Measurements from ENCODE around the gene SLC8B1. TPM values are rescaled to one million over a fixed set of nuclear protein-coding genes. Genes with fewer than 3 reads are reported as not detected.

Gene SLC8B1
- total RNA-seq, 1 donor from 2014 or later, result 7.1 TPM

DNA sequence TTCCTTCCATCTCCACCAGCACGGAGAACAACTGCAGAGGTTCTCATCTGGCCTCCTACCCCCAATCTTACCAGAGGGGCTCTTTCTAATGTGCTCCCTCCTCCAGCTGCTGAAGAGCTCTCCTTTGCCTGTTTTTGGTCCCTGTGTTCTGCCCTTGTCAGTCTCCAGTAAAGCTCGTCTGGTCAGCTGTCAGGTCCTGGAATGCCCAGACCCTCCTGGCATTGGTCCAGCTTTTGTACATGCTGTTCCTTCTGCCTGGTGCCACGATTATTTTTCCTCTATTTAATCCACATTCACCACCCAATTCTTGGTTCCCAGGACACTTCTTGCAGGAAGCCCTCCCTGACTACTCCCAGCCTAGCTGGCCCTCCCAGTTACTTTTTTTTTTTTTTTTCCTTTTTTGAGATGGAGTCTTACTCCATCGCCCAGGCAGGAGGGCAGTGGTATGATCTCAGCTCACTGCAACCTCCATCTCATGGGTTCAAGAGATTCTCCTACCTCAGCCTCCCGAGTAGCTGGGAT lies 6.5 kb downstream of the SLC8B1 start:
- H3K27ac Mint-ChIP-seq (ENCODE audit: unreplicated experiment), result no peak overlapping the region
- H3K36me3 Mint-ChIP-seq (ENCODE audit: low read depth), result no peaks in the 10 kb centered on the region
- TF ChIP-seq, protein P1, sequence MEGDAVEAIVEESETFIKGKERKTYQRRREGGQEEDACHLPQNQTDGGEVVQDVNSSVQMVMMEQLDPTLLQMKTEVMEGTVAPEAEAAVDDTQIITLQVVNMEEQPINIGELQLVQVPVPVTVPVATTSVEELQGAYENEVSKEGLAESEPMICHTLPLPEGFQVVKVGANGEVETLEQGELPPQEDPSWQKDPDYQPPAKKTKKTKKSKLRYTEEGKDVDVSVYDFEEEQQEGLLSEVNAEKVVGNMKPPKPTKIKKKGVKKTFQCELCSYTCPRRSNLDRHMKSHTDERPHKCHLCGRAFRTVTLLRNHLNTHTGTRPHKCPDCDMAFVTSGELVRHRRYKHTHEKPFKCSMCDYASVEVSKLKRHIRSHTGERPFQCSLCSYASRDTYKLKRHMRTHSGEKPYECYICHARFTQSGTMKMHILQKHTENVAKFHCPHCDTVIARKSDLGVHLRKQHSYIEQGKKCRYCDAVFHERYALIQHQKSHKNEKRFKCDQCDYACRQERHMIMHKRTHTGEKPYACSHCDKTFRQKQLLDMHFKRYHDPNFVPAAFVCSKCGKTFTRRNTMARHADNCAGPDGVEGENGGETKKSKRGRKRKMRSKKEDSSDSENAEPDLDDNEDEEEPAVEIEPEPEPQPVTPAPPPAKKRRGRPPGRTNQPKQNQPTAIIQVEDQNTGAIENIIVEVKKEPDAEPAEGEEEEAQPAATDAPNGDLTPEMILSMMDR (conservative IDR thresholded peaks at IDR 0.05), result no peak
- no peak overlapping the region for H3K4me3 Mint-ChIP-seq
- H3K27me3 Mint-ChIP-seq (ENCODE audit: low read depth), result peaks cover 4% of the 10 kb centered on the region
- no peaks in the 10 kb centered on the region for H3K4me1 Mint-ChIP-seq
- DNase-seq (ENCODE audit: low read depth, low spot score), result no peak
- H3K9me3 Mint-ChIP-seq, result no peaks in the 10 kb centered on the region

DNA sequence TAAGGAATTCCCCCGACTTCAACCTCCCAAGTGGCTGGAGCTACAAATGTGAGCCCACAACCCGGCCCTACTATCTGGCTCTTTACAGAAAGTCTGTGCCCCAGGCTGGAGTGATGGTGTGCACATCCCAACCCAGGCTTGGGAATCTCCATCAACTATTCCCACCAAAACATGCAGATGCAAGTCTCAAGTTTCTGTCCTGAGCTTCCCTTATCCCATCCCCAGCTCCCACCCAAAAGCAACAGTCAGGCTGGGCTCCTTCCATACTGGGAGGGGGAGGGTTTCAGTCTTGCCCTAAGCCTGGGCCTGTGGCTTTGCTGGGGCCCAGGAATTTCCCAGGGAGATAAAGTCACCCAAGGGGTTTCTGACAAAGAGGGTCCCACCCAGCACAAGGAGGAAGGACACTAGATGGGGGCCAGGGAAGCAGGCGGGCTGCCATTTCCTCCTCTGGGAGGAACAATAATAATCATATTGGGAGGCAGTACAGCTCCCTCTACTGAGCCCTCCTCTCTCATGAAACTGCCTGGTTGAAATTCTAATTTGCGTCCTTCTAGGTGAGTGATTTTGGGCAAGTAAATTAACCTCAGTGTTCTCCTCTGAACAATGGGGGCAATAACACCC lies 8.0 kb downstream of the SLC8B1 start:
- H3K4me3 Mint-ChIP-seq, result no peak overlapping the region
- H3K36me3 Mint-ChIP-seq (ENCODE audit: low read depth), result no peaks in the 10 kb centered on the region
- H3K9me3 Mint-ChIP-seq, result no peaks in the 10 kb centered on the region
- peak overlapping the region; percentile 12 for H3K27ac Mint-ChIP-seq (ENCODE audit: unreplicated experiment)
- H3K4me1 Mint-ChIP-seq, result no peaks in the 10 kb centered on the region
- TF ChIP-seq, protein P1 (conservative IDR thresholded peaks at IDR 0.05), result no peak
- peaks cover under 1% of the 10 kb centered on the region for H3K27me3 Mint-ChIP-seq (ENCODE audit: low read depth)
- no peak for DNase-seq (ENCODE audit: low read depth, low spot score)

DNA sequence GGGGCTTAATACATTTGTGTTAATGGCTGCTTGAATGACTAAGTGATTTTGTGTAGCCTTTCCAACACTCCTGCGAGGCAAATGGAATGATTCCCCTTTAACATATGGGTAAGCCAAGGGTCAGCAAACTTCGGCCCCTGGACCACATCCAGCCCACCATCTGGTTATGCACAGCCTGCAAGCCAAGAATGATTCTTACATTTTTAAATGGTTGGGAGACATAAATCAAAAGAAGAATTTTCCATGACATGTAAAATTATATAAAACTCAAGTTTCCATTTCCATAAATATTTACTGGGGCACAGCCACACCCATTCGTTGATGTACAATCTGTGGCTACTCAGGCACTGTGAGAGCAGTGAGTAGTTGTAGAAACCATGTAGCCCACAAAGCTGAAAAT lies 9.0 kb downstream of the SLC8B1 start:
- TF ChIP-seq, protein P1 (conservative IDR thresholded peaks at IDR 0.05), result no peak
- Mint-ChIP-seq H3K36me3 (ENCODE audit: low read depth) (no peaks in the 10 kb centered on the region), H3K27ac (ENCODE audit: unreplicated experiment) (no peak overlapping the region), H3K9me3 (no peaks in the 10 kb centered on the region), H3K4me3 (no peak overlapping the region), H3K4me1 (no peaks in the 10 kb centered on the region), H3K27me3 (ENCODE audit: low read depth) (no peaks in the 10 kb centered on the region)
- no peak for DNase-seq (ENCODE audit: low read depth, low spot score)

DNA sequence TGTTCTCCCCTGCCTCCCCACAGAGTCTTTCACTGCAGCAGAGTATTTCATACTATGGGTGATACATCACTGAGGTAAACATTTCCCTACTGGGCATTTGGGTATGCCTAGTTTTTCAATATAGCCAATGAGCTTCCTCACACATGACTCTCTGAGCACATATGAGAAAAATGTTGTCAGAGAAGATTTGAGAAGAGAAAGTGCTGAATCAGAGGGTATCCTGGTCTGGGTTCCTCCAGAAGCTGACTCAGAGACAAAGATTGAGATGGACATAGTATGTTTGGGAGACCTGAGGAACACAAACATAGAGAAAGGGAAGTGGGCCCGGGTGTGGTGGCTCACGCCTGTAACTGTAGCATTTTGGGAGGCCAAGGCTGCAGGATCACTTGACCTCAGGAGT lies 12.6 kb downstream of the SLC8B1 start:
- Mint-ChIP-seq H3K27me3 (ENCODE audit: low read depth) (no peaks in the 10 kb centered on the region), H3K9me3 (no peaks in the 10 kb centered on the region), H3K36me3 (ENCODE audit: low read depth) (peaks cover 7% of the 10 kb centered on the region), H3K27ac (ENCODE audit: unreplicated experiment) (no peak overlapping the region), H3K4me1 (peaks cover 3% of the 10 kb centered on the region), H3K4me3 (no peak overlapping the region)
- TF ChIP-seq, protein P1 (conservative IDR thresholded peaks at IDR 0.05), result no peak
- no peak for DNase-seq (ENCODE audit: low read depth, low spot score)

DNA sequence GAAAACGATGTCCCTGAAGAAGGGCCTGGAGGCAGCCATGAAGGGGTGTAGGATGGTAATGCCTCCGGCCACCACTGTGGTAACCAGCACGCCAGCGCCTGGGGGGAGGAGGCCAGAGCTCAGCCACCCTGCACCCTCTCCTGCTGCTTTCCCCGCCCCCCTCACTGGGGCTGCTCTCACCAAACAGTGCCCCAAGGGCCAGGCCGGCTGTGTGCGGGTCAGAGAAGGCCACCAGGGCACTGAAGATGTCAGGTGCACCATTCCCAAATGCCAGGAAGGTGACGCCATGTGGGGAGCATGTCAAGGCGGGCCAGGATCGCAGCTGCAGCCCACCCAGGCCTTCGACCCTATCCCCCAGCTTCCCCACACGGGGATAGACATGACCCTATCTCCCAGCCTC lies 14.5 kb downstream of the SLC8B1 start:
- no peak for DNase-seq (ENCODE audit: low read depth, low spot score)
- H3K4me3 Mint-ChIP-seq, result no peak overlapping the region
- TF ChIP-seq, protein P1 (conservative IDR thresholded peaks at IDR 0.05), result no peak
- peak overlapping the region; percentile 43 for H3K27ac Mint-ChIP-seq (ENCODE audit: unreplicated experiment)
- no peaks in the 10 kb centered on the region for H3K9me3 Mint-ChIP-seq
- peaks cover 3% of the 10 kb centered on the region for H3K4me1 Mint-ChIP-seq
- H3K27me3 Mint-ChIP-seq (ENCODE audit: low read depth), result no peaks in the 10 kb centered on the region
- peaks cover 7% of the 10 kb centered on the region for H3K36me3 Mint-ChIP-seq (ENCODE audit: low read depth)
